Astrocyte of the cerebellum (primary cell): ENCODE data around the gene NOP58.
A peak's percentile ranks its signal among the peaks of the same experiment; 100 is the strongest.
"Not testable (repeated sequence)": the region's sequence is repeated elsewhere in the genome, so short reads cannot be mapped to it uniquely, and the experiment has no call there.

Experiments
- DNase-seq: peaks from one replicate; pipeline ENCODE4 v3.0.0-alpha.2; 2011; ENCODE audit warnings: low read depth
- H3K4me3 ChIP-seq: 2 replicates; pipeline ENCODE4 v1.5.1; 2011; ENCODE audit warnings: mild to moderate bottlenecking, low read depth, low read length, moderate library complexity
- CTCF ChIP-seq: IDR thresholded peaks from 2 replicates; pipeline ENCODE4 v1.5.1; 2012; ENCODE audit warnings: low read length, low read depth, moderate library complexity, mild to moderate bottlenecking; ENCODE audit errors: missing control alignments
- in situ Hi-C: cut with HindIII; loops from 2 replicates; pipeline ENCODE4 v1.10.0; 2017; ENCODE audit warnings: low sequenced_read_pairs

The NOP58 gene

DNA sequence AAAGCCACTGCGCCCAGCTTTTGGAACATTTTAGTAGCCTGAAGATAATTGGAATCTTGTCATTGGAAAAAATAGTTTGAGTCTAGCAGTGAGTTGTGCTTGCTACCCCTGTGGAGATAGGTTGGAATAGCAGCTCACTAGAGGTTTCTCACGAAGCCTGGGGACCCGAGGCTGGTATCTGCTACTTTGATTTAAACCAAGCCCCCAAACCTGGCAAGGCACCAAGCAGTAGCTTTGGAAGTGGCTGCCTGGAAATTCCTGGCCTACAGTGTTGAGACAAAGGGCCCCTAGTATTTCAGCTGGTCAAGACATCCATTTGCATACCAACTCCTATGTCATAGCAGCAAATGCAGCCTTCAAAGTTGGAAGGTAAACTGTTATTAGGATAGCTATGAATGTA lies 42.1 kb downstream of the NOP58 start:
- TF ChIP-seq CTCF: peak; percentile 22
- no peak overlapping the region for H3K4me3 ChIP-seq
- peak; percentile 1 for DNase-seq
- in situ Hi-C loops: no loop called here

- no peak overlapping the region for H3K4me3 ChIP-seq
- TF ChIP-seq CTCF: no peak
- in situ Hi-C loops: no loop called here
- no peak for DNase-seq
Observed at GRCh38 chr2:202311823-202312388, 46.3 kb downstream of the NOP58 start.

DNA sequence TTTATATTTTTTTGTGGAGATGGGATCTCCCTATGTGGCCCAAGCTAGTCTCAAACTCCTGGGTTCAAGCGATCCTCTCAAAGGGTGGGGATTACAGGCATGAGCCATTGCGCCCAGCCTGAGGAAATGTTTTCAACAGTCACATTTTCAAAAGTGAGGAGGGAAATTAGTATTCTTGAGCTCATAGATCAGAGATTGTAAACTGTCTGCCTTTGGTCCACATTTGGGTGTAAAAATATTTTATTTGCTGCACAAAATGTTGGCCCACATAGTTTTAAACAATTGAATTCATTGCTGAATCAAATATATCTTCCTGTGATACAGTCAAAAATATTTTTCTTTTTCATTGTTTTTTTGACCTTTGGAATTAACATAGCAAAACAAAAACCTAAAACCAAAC lies 48.6 kb downstream of the NOP58 start:
- no peak overlapping the region for H3K4me3 ChIP-seq
- TF ChIP-seq CTCF: no peak
- in situ Hi-C loops: no loop called here
- DNase-seq: no peak

- DNase-seq: peak; percentile 97
- in situ Hi-C loops: loop anchor here (5.0 kb wide), 1 partner anchor 100 kb away; no protein-coding TSS in a partner anchor
- TF ChIP-seq CTCF: no peak
- no peak overlapping the region for H3K4me3 ChIP-seq
Observed at GRCh38 chr2:202317080-202317857, 51.7 kb downstream of the NOP58 start.

- DNase-seq, in situ Hi-C loops, H3K4me3 ChIP-seq: not testable (repeated sequence)
Observed at GRCh38 chr2:202320362-202320761, 54.8 kb downstream of the NOP58 start.

DNA sequence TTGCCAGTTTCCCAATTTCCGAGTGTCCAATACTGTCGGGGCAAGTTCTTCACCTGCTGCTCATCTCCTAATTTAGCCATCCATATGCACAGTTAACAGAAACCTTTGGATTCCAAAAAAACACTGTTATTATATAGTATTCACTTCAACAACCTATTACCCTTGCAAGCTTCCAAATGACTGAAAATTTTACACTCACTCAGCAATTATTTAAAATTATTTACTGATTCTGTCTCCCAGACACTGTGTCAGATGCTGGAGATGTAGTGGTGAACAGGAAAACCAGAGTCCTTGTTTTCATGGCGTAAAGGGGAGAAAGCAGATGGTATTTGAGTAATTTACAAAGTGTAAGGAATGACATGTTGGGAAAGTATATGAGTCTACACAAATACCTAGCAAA lies 56.9 kb downstream of the NOP58 start:
- H3K4me3 ChIP-seq: no peak overlapping the region
- DNase-seq: no peak
- in situ Hi-C loops: no loop called here
- no peak for TF ChIP-seq CTCF

- no peak for DNase-seq
- TF ChIP-seq CTCF: no peak
- in situ Hi-C loops: no loop called here
- H3K4me3 ChIP-seq: no peak overlapping the region
Observed at GRCh38 chr2:202327858-202328257, 62.3 kb downstream of the NOP58 start.
